K562 (cell line): ENCODE measurements around the gene ILF3. TPM values are rescaled to one million over a fixed set of nuclear protein-coding genes. Genes with fewer than 3 reads are reported as not detected.
A peak's percentile ranks its signal among the peaks of the same experiment; 100 is the strongest.

Source experiments
- ATAC-seq: fragments of 200-7000 bp; cut with Tn5 transposase; 3 replicates; pipeline ENCODE4 v1.9.1; 2020; ENCODE audit warnings: moderate library complexity
- BruUV-seq: library from RNA; stranded (reverse); fragments of 400-500 nt; replicated peaks from 2 replicates; lab custom pipeline; 2021; lab: Mats Ljungman, UMichigan
- CTCF ChIA-PET: fragments of 300-600 bp; formaldehyde crosslinking; extraction: SDS; loops from one replicate; lab custom pipeline; 2021; ENCODE audit warnings: low intra/inter-chr PET ratio; lab: Yijun Ruan, JAX
- POLR2A ChIA-PET: fragments of 300-600, 350-650 bp; sonication (Branson Sonifier 250); formaldehyde crosslinking; extraction: SDS; loops from one replicate; lab custom pipeline; 2021; ENCODE audit warnings: antibody characterized with exemption, inconsistent platforms; lab: Yijun Ruan, JAX
- DNase-seq, 4 experiments: peaks; one replicate each; pipeline versions ENCODE4 v3.0.0 to v3.0.0-alpha.2; 2011 to 2018; ENCODE audit warnings: low spot score in 3 of 4, mixed read lengths in 3 of 4; ENCODE audit errors: extremely low read depth in 1 of 4
- FAIRE-seq: peaks from 2 replicates; lab custom pipeline; 2011; peaks lifted over from hg19 to GRCh38; lab: Jason Lieb, UNC
- H2AFZ ChIP-seq: 2 replicates; pipeline ENCODE4 v1.6.0; 2011; ENCODE audit warnings: low read depth, low read length, control low read depth, inconsistent platforms
- H3K27ac ChIP-seq: fragments of 200-600 bp; 3 replicates; pipeline ENCODE4 v1.8.0; 2011; ENCODE audit warnings: low read depth, mild to moderate bottlenecking, control low read depth, inconsistent platforms, low read length, moderate library complexity, mixed read lengths; ENCODE audit errors: extremely low read depth
- H3K27me3 ChIP-seq, 2 experiments: fragments of 300-600 bp in 1 of 2; 2 replicates in 1 of 2; 3 replicates in 1 of 2; pipeline versions ENCODE4 v1.6.0 to v1.8.0; 2011; ENCODE audit warnings: inconsistent platforms in 2 of 2, low read length in 2 of 2, mild to moderate bottlenecking in 1 of 2, mixed read lengths in 1 of 2, moderate library complexity in 1 of 2; ENCODE audit not compliant: control insufficient read depth in 2 of 2, insufficient read depth in 2 of 2
- H3K36me3 ChIP-seq: fragments of 300-600 bp; 3 replicates; pipeline ENCODE4 v1.8.0; 2011; ENCODE audit warnings: mild to moderate bottlenecking, low read length, inconsistent platforms; ENCODE audit not compliant: control insufficient read depth, insufficient read depth
- H3K4me1 ChIP-seq, 2 experiments: fragments of 200-600 bp in 1 of 2; replicated peaks in 1 of 2; 2 replicates in 1 of 2; 3 replicates in 1 of 2; pipeline versions ENCODE4 v1.5.1 to v1.8.0; 2011; ENCODE audit warnings: inconsistent platforms in 2 of 2, low read length in 2 of 2, mild to moderate bottlenecking in 1 of 2, mixed read lengths in 1 of 2, moderate library complexity in 1 of 2; ENCODE audit not compliant: control insufficient read depth in 2 of 2, insufficient read depth in 2 of 2
- H3K4me2 ChIP-seq: 2 replicates; pipeline ENCODE4 v1.6.1; 2011; ENCODE audit warnings: low read length, control low read depth, inconsistent platforms, mixed read lengths; ENCODE audit not compliant: insufficient read depth
- H3K4me3 ChIP-seq: fragments of 200-600 bp; sonication (generic), shearing (Covaris generic); 2 replicates; pipeline ENCODE4 v1.5.1; 2016; ENCODE audit warnings: control low read depth, inconsistent platforms
- H3K79me2 ChIP-seq: fragments of 200-600 bp; 3 replicates; pipeline ENCODE4 v1.8.0; 2011; ENCODE audit warnings: low read length, inconsistent platforms; ENCODE audit not compliant: control insufficient read depth, insufficient read depth
- H3K9ac ChIP-seq, 2 experiments: 2 replicates each; pipeline versions ENCODE4 v1.6.0 to v1.6.1; 2011; ENCODE audit warnings: low read depth in 2 of 2, low read length in 2 of 2, control low read depth in 1 of 2, inconsistent platforms in 1 of 2, mild to moderate bottlenecking in 1 of 2, mixed read lengths in 1 of 2; ENCODE audit not compliant: insufficient read depth in 1 of 2
- H3K9me1 ChIP-seq: one replicate; pipeline ENCODE4 v1.6.0; 2011; ENCODE audit warnings: inconsistent platforms, mild to moderate bottlenecking, low read length, moderate library complexity; ENCODE audit not compliant: control insufficient read depth, insufficient read depth
- H3K9me3 ChIP-seq: replicated peaks from 2 replicates; pipeline ENCODE4 v1.5.1; 2011; ENCODE audit warnings: low read depth, low read length, inconsistent platforms; ENCODE audit not compliant: control insufficient read depth, insufficient read depth
- H4K20me1 ChIP-seq: replicated peaks from 2 replicates; pipeline ENCODE4 v1.6.1; 2011; ENCODE audit warnings: low read length, inconsistent platforms, mixed read lengths; ENCODE audit not compliant: control insufficient read depth, insufficient read depth
- BHLHE40 ChIP-seq: IDR thresholded peaks from 2 replicates; pipeline ENCODE4 v1.6.1; 2011; ENCODE audit warnings: low read length, improper control_type of control experiment
- FOXJ3 ChIP-seq: sonication (generic); formaldehyde crosslinking; IDR thresholded peaks from 2 replicates; pipeline ENCODE4 v1.4.0; 2020; ENCODE audit warnings: mild to moderate bottlenecking, missing genetic modification reagents
- KLF13 ChIP-seq: fragments of 450-650 bp; IDR thresholded peaks from 2 replicates; pipeline ENCODE4 v1.6.1; 2016; ENCODE audit warnings: missing genetic modification characterization, low read depth, mild to moderate bottlenecking, missing compliant biosample characterization, moderate library complexity, borderline replicate concordance
- MEIS2 ChIP-seq: fragments of 450-650 bp; IDR thresholded peaks from 2 replicates; pipeline ENCODE4 v1.6.1; 2014; ENCODE audit warnings: mild to moderate bottlenecking; ENCODE audit not compliant: partially characterized antibody
- PREB ChIP-seq: sonication (generic); formaldehyde crosslinking; IDR thresholded peaks from 2 replicates; pipeline ENCODE4 v1.8.1; 2023; ENCODE audit warnings: mild to moderate bottlenecking, missing genetic modification reagents
- SAP30 ChIP-seq: fragments of 200-600 bp; sonication (generic); IDR thresholded peaks from 2 replicates; pipeline ENCODE4 v1.6.1; 2012; ENCODE audit warnings: borderline replicate concordance, low read depth, mild to moderate bottlenecking, moderate library complexity, low read length, control low read depth, inconsistent platforms; ENCODE audit not compliant: insufficient read depth, poor library complexity, severe bottlenecking
- SP1 ChIP-seq: sonication (generic); formaldehyde crosslinking; IDR thresholded peaks from 2 replicates; pipeline ENCODE4 v1.8.1; 2022; ENCODE audit warnings: mild to moderate bottlenecking, missing genetic modification reagents
- SUPT5H ChIP-seq: fragments of 450-650 bp; IDR thresholded peaks from 2 replicates; pipeline ENCODE4 v1.6.1; 2016
- TCFL5 ChIP-seq: fragments of 250-450 bp; sonication (Bioruptor Pico); conservative IDR thresholded peaks from 2 replicates; pipeline ENCODE4 v1.6.1; 2021; ENCODE audit warnings: mild to moderate bottlenecking, moderate library complexity, matching md5 sums
- ZBTB17 ChIP-seq: fragments of 450-650 bp; formaldehyde crosslinking; IDR thresholded peaks from 2 replicates; pipeline ENCODE4 v1.4.0; 2020; ENCODE audit warnings: mild to moderate bottlenecking
- ZKSCAN1 ChIP-seq: fragments of 150-350 bp; IDR thresholded peaks from 2 replicates; pipeline ENCODE4 v1.6.1; 2016; ENCODE audit warnings: low read depth, low read length
- ZNF511 ChIP-seq: sonication (generic); formaldehyde crosslinking; IDR thresholded peaks from 2 replicates; pipeline ENCODE4 v1.8.0; 2022; ENCODE audit warnings: mild to moderate bottlenecking, missing genetic modification reagents
- WGBS: fragments of 100-300 bp; shearing (Covaris generic); methylation state at CpG from one replicate; pipeline ENCODE4 v1.1.6; 2016; ENCODE audit warnings: low coverage, mixed read lengths; ENCODE audit not compliant: insufficient coverage; ENCODE audit errors: missing lambda C conversion rate; 5-methylcytosine and 5-hydroxymethylcytosine counted together
- in situ Hi-C: fragments of 300-500 bp; cut with MboI; formaldehyde crosslinking; loops from 4 replicates; pipeline ENCODE4 v1.15.0; 2018; ENCODE audit warnings: inconsistent platforms, mixed read lengths
- intact Hi-C: fragments of 100-400 bp; cut with micrococcal nuclease; formaldehyde crosslinking; loops from 2 replicates; pipeline ENCODE4 v1.14.2; 2022
- polyA plus RNA-seq, 8 experiments: library from polyadenylated mRNA; depleted of rRNA in 4 of 8; stranded (reverse) in 5 of 8; unstranded in 3 of 8; fragments of >200 nt; fragmentation: Nextera tagmentation in 2 of 8; fragmentation: Illumina TruSeq in 1 of 8; extraction: Ambion mirVana in 2 of 8; extraction: Trizol in 1 of 8; gene quantifications; 2 replicates each; pipeline versions ENCODE4 v1.2.1 to v1.2.3, GENCODE V29; 2011 to 2014; ENCODE audit warnings: inconsistent platforms in 1 of 8, missing spikeins in 1 of 8
- total RNA-seq, 7 experiments: library from RNA; depleted of rRNA in 6 of 7; stranded (reverse); fragments of >200 nt in 6 of 7; fragmentation: Illumina TruSeq in 2 of 7; extraction: Trizol in 2 of 7; gene quantifications; 2 replicates each; pipeline versions ENCODE4 v1.2.1 to v1.2.3, GENCODE V29; 2011 to 2021; ENCODE audit warnings: low replicate concordance in 1 of 7
- TF ChIP-seq, protein P1 (sequence below): sonication (generic); formaldehyde crosslinking; IDR thresholded peaks from 2 replicates; pipeline ENCODE4 v1.8.0; 2022; ENCODE audit warnings: mild to moderate bottlenecking, missing genetic modification reagents, borderline replicate concordance
- TF ChIP-seq, protein P2 (sequence below): sonication (generic); formaldehyde crosslinking; IDR thresholded peaks from 2 replicates; pipeline ENCODE4 v1.8.0; 2022; ENCODE audit warnings: mild to moderate bottlenecking, low read depth, missing genetic modification reagents

Gene ILF3
- total and polyA plus RNA-seq, 9 of the 15 experiments (the other 6 are each of a cell fraction or from before 2014, with no cell fraction given): 26.0 to 453 (median 175) TPM

GRCh38 chr19:10695401-10696398 lies 41.6 kb downstream of the ILF3 start:
- H3K79me2 ChIP-seq: no peaks in the 10 kb centered on the region
- peak; percentile 96 to 98 (median 98) for DNase-seq
- H3K27ac ChIP-seq: no peak overlapping the region
- H3K4me2 ChIP-seq: peak overlapping the region; percentile 48
- ChIA-PET POLR2A (interaction anchor here (0.6 to 1.7 kb wide), 18 partner anchors 9 to 185 kb away, joined by 3 to 10 read pairs (median 3); partner anchors contain the start of gene DNM2), CTCF (interaction anchor here (1.2 kb wide), 1 partner anchor 115 kb away, joined by 8 read pairs; no protein-coding TSS in a partner anchor)
- intact Hi-C loops (loop anchor here (2.0 to 5.0 kb wide), 3 partner anchors 41 to 293 kb away; partner anchors contain the start of genes CDC37 and ILF3), in situ Hi-C loops (loop anchor here (5.0 kb wide), 2 partner anchors 113 to 213 kb away; no protein-coding TSS in a partner anchor)
- peak; percentile 99 for ATAC-seq
- H3K9me1 ChIP-seq: peaks cover 9% of the 10 kb centered on the region
- 0 out of 2 replicates have a peak overlapping the region, but pooled peaks have one; percentile 8 for H3K4me3 ChIP-seq
- FAIRE-seq: peak; percentile 94
- 15% methylated on average over 57 of the region's 59 CpGs for WGBS
- H3K27me3 ChIP-seq: peaks cover 4 to 7% of the 10 kb centered on the region in 2 experiments; a peak in 2 of 5 replicates
- H3K9ac ChIP-seq: peak overlapping the region in 1 of 2 experiments; percentile 68; a peak in 2 of 4 replicates
- H3K4me1 ChIP-seq: peaks cover 6 to 19% of the 10 kb centered on the region in 2 experiments; a peak in 4 of 5 replicates
- peaks cover 31% of the 10 kb centered on the region for H4K20me1 ChIP-seq
- H3K9me3 ChIP-seq: no peaks in the 10 kb centered on the region
- no peak overlapping the region for H2AFZ ChIP-seq
- H3K36me3 ChIP-seq: peaks cover 20% of the 10 kb centered on the region; the same call in 1 of the 3 replicates
- BruUV-seq: no TSS peak
- TF ChIP-seq TCFL5 (CRISPR knock-in tag): no peak
- peak; percentile 93 for TF ChIP-seq SP1 (CRISPR knock-in tag)
- no peak for TF ChIP-seq SUPT5H
- peak; percentile 31; the same call in 1 of the 2 replicates for TF ChIP-seq ZKSCAN1
- peak; percentile 75 for TF ChIP-seq MEIS2
- TF ChIP-seq ZNF511 (CRISPR knock-in tag): peak; percentile 98
- peak; percentile 91 for TF ChIP-seq SAP30
- TF ChIP-seq FOXJ3 (CRISPR knock-in tag): 0 out of 2 replicates have a peak, but pooled peaks have one; percentile 25
- peak; percentile 58; the same call in 1 of the 2 replicates for TF ChIP-seq ZBTB17
- TF ChIP-seq, protein P1, sequence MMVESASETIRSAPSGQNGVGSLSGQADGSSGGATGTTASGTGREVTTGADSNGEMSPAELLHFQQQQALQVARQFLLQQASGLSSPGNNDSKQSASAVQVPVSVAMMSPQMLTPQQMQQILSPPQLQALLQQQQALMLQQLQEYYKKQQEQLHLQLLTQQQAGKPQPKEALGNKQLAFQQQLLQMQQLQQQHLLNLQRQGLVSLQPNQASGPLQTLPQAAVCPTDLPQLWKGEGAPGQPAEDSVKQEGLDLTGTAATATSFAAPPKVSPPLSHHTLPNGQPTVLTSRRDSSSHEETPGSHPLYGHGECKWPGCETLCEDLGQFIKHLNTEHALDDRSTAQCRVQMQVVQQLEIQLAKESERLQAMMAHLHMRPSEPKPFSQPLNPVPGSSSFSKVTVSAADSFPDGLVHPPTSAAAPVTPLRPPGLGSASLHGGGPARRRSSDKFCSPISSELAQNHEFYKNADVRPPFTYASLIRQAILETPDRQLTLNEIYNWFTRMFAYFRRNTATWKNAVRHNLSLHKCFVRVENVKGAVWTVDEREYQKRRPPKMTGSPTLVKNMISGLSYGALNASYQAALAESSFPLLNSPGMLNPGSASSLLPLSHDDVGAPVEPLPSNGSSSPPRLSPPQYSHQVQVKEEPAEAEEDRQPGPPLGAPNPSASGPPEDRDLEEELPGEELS (CRISPR knock-in tag): peak; percentile 73; the same call in 1 of the 2 replicates
- TF ChIP-seq KLF13 (tag): peak; percentile 90; the same call in 1 of the 2 replicates
- TF ChIP-seq PREB: no peak; the same call in 1 of the 2 replicates
- peak; percentile 76 for TF ChIP-seq BHLHE40
- TF ChIP-seq, protein P2, sequence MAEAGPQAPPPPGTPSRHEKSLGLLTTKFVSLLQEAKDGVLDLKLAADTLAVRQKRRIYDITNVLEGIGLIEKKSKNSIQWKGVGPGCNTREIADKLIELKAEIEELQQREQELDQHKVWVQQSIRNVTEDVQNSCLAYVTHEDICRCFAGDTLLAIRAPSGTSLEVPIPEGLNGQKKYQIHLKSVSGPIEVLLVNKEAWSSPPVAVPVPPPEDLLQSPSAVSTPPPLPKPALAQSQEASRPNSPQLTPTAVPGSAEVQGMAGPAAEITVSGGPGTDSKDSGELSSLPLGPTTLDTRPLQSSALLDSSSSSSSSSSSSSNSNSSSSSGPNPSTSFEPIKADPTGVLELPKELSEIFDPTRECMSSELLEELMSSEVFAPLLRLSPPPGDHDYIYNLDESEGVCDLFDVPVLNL (CRISPR knock-in tag): peak; percentile 85
